Fibroblast of lung (primary cell): ENCODE data around the gene BAIAP2.

Experiments
- EZH2 ChIP-seq: IDR thresholded peaks from 2 replicates; pipeline ENCODE4 v1.5.1; 2012; ENCODE audit warnings: low read length, control low read depth, mild to moderate bottlenecking; ENCODE audit errors: missing control alignments
- TF ChIP-seq, protein P1 (sequence below), 2 donors: IDR thresholded peaks in 1 of 2; conservative IDR thresholded peaks in 1 of 2; 1 replicate in 1 of 2; 2 replicates in 1 of 2; pipeline ENCODE4 v1.5.1; 2011 to 2012; ENCODE audit warnings: low read length in 2 of 2, control low read depth in 1 of 2, inconsistent platforms in 1 of 2, low read depth in 1 of 2, mild to moderate bottlenecking in 1 of 2

DNA sequence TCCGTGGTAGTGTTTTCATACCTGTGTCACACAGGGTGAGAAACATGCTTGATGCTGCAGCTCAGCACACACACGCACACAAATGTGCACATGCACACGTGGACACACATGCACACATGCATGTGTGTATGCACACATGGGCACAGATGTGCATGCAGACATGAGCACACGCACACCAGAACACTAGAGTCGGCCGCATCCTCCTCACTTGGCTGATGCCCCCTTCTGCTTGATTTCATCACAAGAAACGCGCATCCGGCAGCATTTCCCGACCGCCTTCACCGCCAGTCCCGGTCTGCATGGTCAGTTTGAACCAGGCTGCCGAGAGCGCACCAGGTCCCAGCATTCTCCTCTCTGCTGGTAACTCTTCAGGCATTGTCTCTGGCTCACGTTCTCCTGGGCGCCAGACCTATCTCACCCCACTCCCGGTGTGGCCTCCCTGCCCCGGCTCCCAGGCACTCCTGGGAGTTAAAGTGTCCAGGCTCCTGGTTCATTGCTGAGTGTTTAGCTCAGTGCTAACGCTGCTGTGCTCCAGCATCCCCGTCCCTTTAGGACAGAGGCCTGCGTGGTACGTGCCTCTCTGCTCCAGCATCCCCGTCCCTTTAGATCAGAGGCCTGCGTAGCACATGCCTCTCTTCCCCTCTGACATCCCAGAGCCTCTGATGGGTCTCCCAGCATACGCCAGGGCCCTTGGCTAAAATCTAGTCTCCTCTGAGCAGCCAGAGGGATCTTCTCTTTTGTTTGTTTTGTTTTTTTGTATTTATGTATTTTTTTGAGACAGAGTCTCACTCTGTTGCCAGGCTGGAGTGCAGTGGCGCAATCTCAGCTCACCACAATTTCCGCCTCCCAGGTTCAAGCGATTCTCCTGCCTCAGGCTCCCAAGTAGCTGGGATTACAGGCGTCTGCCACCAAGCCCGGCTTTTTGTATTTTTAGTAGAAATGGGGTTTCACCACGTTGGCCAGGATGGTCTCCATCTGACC, 16.0 kb downstream of the BAIAP2 start:
- TF ChIP-seq, protein P1, sequence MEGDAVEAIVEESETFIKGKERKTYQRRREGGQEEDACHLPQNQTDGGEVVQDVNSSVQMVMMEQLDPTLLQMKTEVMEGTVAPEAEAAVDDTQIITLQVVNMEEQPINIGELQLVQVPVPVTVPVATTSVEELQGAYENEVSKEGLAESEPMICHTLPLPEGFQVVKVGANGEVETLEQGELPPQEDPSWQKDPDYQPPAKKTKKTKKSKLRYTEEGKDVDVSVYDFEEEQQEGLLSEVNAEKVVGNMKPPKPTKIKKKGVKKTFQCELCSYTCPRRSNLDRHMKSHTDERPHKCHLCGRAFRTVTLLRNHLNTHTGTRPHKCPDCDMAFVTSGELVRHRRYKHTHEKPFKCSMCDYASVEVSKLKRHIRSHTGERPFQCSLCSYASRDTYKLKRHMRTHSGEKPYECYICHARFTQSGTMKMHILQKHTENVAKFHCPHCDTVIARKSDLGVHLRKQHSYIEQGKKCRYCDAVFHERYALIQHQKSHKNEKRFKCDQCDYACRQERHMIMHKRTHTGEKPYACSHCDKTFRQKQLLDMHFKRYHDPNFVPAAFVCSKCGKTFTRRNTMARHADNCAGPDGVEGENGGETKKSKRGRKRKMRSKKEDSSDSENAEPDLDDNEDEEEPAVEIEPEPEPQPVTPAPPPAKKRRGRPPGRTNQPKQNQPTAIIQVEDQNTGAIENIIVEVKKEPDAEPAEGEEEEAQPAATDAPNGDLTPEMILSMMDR (conservative IDR thresholded peaks at IDR 0.05 in 1 of 2, IDR thresholded peaks at IDR 0.05 in 1 of 2; ENCODE audit: low read depth in 1 of 2, low read length in 2 of 2), result no peak
- no peak for TF ChIP-seq EZH2
